ENCODE results near the gene DAB1.

DNA sequence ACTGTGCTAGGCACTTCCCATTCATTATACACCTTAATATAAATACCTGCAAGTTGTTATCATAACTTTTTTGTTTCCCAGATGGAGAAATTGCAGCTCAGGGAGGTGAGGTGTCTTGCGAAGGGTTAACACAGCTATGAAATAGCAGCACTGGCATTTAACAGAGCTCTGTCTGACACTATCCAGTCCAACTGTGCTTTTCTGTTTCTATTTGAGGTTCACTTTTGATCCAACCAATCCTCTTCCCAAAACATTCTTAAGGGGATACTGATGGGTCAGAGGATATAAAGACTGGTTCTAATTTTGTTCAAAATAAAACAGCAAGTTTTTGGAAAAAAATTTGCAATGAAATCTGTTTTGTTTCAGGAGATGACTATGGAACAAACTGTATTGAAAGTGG lies 411.5 kb downstream of the DAB1 start:
- TF ChIP-seq, protein P1, sequence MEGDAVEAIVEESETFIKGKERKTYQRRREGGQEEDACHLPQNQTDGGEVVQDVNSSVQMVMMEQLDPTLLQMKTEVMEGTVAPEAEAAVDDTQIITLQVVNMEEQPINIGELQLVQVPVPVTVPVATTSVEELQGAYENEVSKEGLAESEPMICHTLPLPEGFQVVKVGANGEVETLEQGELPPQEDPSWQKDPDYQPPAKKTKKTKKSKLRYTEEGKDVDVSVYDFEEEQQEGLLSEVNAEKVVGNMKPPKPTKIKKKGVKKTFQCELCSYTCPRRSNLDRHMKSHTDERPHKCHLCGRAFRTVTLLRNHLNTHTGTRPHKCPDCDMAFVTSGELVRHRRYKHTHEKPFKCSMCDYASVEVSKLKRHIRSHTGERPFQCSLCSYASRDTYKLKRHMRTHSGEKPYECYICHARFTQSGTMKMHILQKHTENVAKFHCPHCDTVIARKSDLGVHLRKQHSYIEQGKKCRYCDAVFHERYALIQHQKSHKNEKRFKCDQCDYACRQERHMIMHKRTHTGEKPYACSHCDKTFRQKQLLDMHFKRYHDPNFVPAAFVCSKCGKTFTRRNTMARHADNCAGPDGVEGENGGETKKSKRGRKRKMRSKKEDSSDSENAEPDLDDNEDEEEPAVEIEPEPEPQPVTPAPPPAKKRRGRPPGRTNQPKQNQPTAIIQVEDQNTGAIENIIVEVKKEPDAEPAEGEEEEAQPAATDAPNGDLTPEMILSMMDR (conservative IDR thresholded peaks at IDR 0.05 in 1 of 2, IDR thresholded peaks at IDR 0.05 in 1 of 2; ENCODE audit: extremely low read depth in 1 of 2, insufficient read depth in 1 of 2, low read depth in 1 of 2, low read length in 2 of 2) = no peak
- no peak for TF ChIP-seq EZH2 (IDR thresholded peaks at IDR 0.05; ENCODE audit: borderline replicate concordance, low read length)
